Measurements from ENCODE around the gene TSPAN9. TPM values are rescaled to one million over a fixed set of nuclear protein-coding genes. Genes with fewer than 3 reads are reported as not detected.
A peak's percentile ranks its signal among the peaks of the same experiment; 100 is the strongest.

TSPAN9 gene
- total RNA-seq, 1 donor from 2014 or later: 40.9 TPM

DNA sequence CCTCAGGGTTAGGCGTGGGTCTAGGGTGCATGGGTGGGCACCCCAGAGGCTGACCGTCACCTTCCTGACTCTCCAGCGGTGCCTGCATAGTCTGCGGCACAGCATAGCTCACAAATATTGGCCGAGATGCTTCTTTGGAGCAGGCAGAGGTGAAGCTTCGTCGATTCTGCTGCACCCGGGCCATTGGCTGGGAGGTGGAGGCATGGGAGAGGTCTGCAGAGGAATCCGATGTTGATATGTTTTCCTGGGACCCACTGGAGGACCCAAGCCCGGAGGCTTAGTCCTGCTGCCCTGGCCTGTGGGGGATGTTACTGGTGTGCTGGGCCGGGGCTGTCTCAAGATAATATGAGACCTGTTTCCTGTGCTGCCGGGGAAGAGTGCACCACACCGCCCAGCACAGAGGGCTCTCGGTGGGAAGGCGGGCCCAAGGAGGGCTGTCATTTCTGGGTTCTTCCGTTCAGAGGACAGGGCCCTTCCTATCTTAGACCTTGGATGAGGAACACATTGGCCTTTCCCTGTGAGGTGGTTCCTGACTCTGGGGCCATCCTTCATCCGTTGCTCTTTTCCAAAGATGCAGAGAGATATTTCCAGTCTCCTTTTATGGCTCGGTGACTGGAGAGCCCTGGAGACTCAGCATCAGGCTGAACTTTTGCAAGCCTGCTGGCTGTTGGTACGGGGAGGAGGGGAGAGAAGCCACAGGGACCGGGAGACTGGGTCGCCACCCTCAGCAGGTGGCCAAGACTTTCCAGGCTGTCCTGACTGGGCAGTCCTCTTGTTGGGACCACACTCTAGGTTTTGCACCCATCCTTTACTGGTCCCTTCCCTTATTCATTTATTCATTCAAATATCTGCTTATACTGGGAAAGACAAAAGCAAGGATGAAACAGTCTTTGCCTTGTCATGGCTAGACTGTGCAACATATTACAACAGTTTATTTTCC lies 143.5 kb downstream of the TSPAN9 start:
- H3K4me3 ChIP-seq (ENCODE audit: insufficient read depth, low read depth, low read length): no peak overlapping the region
- peaks cover 7% of the 10 kb centered on the region for H3K27me3 ChIP-seq (ENCODE audit: insufficient read depth, low read length)
- H3K9me3 Mint-ChIP-seq (ENCODE audit: unreplicated experiment): no peaks in the 10 kb centered on the region
- peaks cover 45% of the 10 kb centered on the region for H3K4me1 ChIP-seq (ENCODE audit: insufficient read depth, low read length)
- H3K36me3 ChIP-seq (ENCODE audit: insufficient read depth, low read length): no peaks in the 10 kb centered on the region
- peaks cover 27% of the 10 kb centered on the region for H3K4me1 Mint-ChIP-seq (ENCODE audit: low read depth, unreplicated experiment)
- H3K9me3 ChIP-seq (ENCODE audit: insufficient read depth, low read depth, low read length): no peaks in the 10 kb centered on the region
- no peak overlapping the region for H3K27ac ChIP-seq (ENCODE audit: low read depth, low read length)
- H3K27me3 Mint-ChIP-seq (ENCODE audit: low read depth, unreplicated experiment): peaks cover 8% of the 10 kb centered on the region
- TF ChIP-seq EZH2 (IDR thresholded peaks at IDR 0.05; ENCODE audit: insufficient read depth, low read length): no peak
- TF ChIP-seq, protein P1, sequence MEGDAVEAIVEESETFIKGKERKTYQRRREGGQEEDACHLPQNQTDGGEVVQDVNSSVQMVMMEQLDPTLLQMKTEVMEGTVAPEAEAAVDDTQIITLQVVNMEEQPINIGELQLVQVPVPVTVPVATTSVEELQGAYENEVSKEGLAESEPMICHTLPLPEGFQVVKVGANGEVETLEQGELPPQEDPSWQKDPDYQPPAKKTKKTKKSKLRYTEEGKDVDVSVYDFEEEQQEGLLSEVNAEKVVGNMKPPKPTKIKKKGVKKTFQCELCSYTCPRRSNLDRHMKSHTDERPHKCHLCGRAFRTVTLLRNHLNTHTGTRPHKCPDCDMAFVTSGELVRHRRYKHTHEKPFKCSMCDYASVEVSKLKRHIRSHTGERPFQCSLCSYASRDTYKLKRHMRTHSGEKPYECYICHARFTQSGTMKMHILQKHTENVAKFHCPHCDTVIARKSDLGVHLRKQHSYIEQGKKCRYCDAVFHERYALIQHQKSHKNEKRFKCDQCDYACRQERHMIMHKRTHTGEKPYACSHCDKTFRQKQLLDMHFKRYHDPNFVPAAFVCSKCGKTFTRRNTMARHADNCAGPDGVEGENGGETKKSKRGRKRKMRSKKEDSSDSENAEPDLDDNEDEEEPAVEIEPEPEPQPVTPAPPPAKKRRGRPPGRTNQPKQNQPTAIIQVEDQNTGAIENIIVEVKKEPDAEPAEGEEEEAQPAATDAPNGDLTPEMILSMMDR (IDR thresholded peaks at IDR 0.05; ENCODE audit: insufficient read depth, low read depth, low read length): no peak
- no peak overlapping the region for H3K9ac ChIP-seq (ENCODE audit: low read length)
- peaks cover 3% of the 10 kb centered on the region for H3K79me2 ChIP-seq (ENCODE audit: insufficient read depth, low read length)
- no peak for FAIRE-seq
- H2AFZ ChIP-seq (ENCODE audit: low read depth, low read length): no peak overlapping the region
- no peak overlapping the region for H3K4me2 ChIP-seq (ENCODE audit: low read length)
- peaks cover 58% of the 10 kb centered on the region for H4K20me1 ChIP-seq (ENCODE audit: insufficient read depth, low read length)
- no peak overlapping the region for H3K27ac Mint-ChIP-seq (ENCODE audit: unreplicated experiment)
- no peak overlapping the region for H3K4me3 Mint-ChIP-seq (ENCODE audit: unreplicated experiment)
- DNase-seq (ENCODE audit: low read depth): no peak
- H3K36me3 Mint-ChIP-seq (ENCODE audit: low read depth, unreplicated experiment): peaks cover 4% of the 10 kb centered on the region

DNA sequence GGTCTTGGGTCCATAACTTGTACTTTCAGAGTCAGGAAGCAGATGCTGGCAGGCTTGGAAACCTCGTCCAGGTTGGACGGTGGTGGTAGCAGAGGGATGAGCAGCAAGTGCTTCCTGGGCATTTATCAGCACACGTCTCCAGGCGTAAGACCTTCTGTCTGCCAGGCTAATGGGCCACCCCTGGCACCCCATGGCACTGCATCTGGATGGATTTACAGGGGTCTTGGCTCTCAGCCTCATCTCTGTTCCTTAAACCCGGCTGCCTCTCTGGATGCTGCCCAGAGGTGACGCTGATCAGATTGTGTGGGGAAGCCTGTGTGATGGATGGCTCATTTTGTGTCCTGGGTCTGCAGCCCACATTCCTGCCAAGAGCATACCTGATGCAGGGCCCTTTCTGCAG lies 145.1 kb downstream of the TSPAN9 start:
- Histone ChIP-seq H3K4me1 (ENCODE audit: insufficient read depth, low read length) (peaks cover 40% of the 10 kb centered on the region), H4K20me1 (ENCODE audit: insufficient read depth, low read length) (peaks cover 62% of the 10 kb centered on the region), H3K4me3 (ENCODE audit: insufficient read depth, low read depth, low read length) (no peak overlapping the region), H3K9me3 (ENCODE audit: insufficient read depth, low read depth, low read length) (no peaks in the 10 kb centered on the region), H3K27ac (ENCODE audit: low read depth, low read length) (no peak overlapping the region), H3K79me2 (ENCODE audit: insufficient read depth, low read length) (peaks cover 3% of the 10 kb centered on the region), H2AFZ (ENCODE audit: low read depth, low read length) (no peak overlapping the region), H3K27me3 (ENCODE audit: insufficient read depth, low read length) (peaks cover 7% of the 10 kb centered on the region), H3K36me3 (ENCODE audit: insufficient read depth, low read length) (no peaks in the 10 kb centered on the region), H3K9ac (ENCODE audit: low read length) (no peak overlapping the region), H3K4me2 (ENCODE audit: low read length) (no peak overlapping the region)
- TF ChIP-seq, protein P1 (IDR thresholded peaks at IDR 0.05; ENCODE audit: insufficient read depth, low read depth, low read length): no peak
- TF ChIP-seq EZH2 (IDR thresholded peaks at IDR 0.05; ENCODE audit: insufficient read depth, low read length): no peak
- no peak for FAIRE-seq
- peaks cover 4% of the 10 kb centered on the region for H3K36me3 Mint-ChIP-seq (ENCODE audit: low read depth, unreplicated experiment)
- peaks cover 30% of the 10 kb centered on the region for H3K4me1 Mint-ChIP-seq (ENCODE audit: low read depth, unreplicated experiment)
- peaks cover 8% of the 10 kb centered on the region for H3K27me3 Mint-ChIP-seq (ENCODE audit: low read depth, unreplicated experiment)
- H3K27ac Mint-ChIP-seq (ENCODE audit: unreplicated experiment): no peak overlapping the region
- no peaks in the 10 kb centered on the region for H3K9me3 Mint-ChIP-seq (ENCODE audit: unreplicated experiment)
- no peak for DNase-seq (ENCODE audit: low read depth)
- H3K4me3 Mint-ChIP-seq (ENCODE audit: unreplicated experiment): no peak overlapping the region

GRCh38 chr12:3222979-3223378 lies 145.8 kb downstream of the TSPAN9 start:
- peaks cover 68% of the 10 kb centered on the region for H4K20me1 ChIP-seq (ENCODE audit: insufficient read depth, low read length)
- H3K79me2 ChIP-seq (ENCODE audit: insufficient read depth, low read length): peaks cover 3% of the 10 kb centered on the region
- no peak overlapping the region for H2AFZ ChIP-seq (ENCODE audit: low read depth, low read length)
- H3K4me3 ChIP-seq (ENCODE audit: insufficient read depth, low read depth, low read length): no peak overlapping the region
- no peak for TF ChIP-seq EZH2 (IDR thresholded peaks at IDR 0.05; ENCODE audit: insufficient read depth, low read length)
- TF ChIP-seq, protein P1 (IDR thresholded peaks at IDR 0.05; ENCODE audit: insufficient read depth, low read depth, low read length): no peak
- no peak for FAIRE-seq
- H3K4me2 ChIP-seq (ENCODE audit: low read length): no peak overlapping the region
- DNase-seq (ENCODE audit: low read depth): peak; percentile 30
- H3K27me3 ChIP-seq (ENCODE audit: insufficient read depth, low read length): peaks cover 7% of the 10 kb centered on the region
- H3K9me3 ChIP-seq (ENCODE audit: insufficient read depth, low read depth, low read length): no peaks in the 10 kb centered on the region
- H3K36me3 Mint-ChIP-seq (ENCODE audit: low read depth, unreplicated experiment): peaks cover 4% of the 10 kb centered on the region
- H3K4me3 Mint-ChIP-seq (ENCODE audit: unreplicated experiment): no peak overlapping the region
- no peaks in the 10 kb centered on the region for H3K9me3 Mint-ChIP-seq (ENCODE audit: unreplicated experiment)
- no peak overlapping the region for H3K27ac Mint-ChIP-seq (ENCODE audit: unreplicated experiment)
- H3K9ac ChIP-seq (ENCODE audit: low read length): no peak overlapping the region
- H3K4me1 ChIP-seq (ENCODE audit: insufficient read depth, low read length): peaks cover 33% of the 10 kb centered on the region
- peaks cover 24% of the 10 kb centered on the region for H3K4me1 Mint-ChIP-seq (ENCODE audit: low read depth, unreplicated experiment)
- H3K27me3 Mint-ChIP-seq (ENCODE audit: low read depth, unreplicated experiment): peaks cover 8% of the 10 kb centered on the region
- no peak overlapping the region for H3K27ac ChIP-seq (ENCODE audit: low read depth, low read length)
- H3K36me3 ChIP-seq (ENCODE audit: insufficient read depth, low read length): no peaks in the 10 kb centered on the region
